Osteocyte (in vitro differentiated cells): ENCODE data around the gene SHISA3. TPM values are rescaled to one million over a fixed set of nuclear protein-coding genes. Genes with fewer than 3 reads are reported as not detected.

Source experiments
- DNase-seq: peaks from one replicate; pipeline ENCODE4 v3.0.0; 2021; ENCODE audit warnings: mixed read lengths; ENCODE audit not compliant: unreplicated experiment; ENCODE audit errors: extremely low spot score
- H3K27ac Mint-ChIP-seq: one replicate; pipeline ENCODE4 v1.8.0; 2021; ENCODE audit warnings: mild to moderate bottlenecking, mixed read lengths; ENCODE audit not compliant: unreplicated experiment
- H3K27me3 Mint-ChIP-seq: one replicate; pipeline ENCODE4 v1.8.0; 2021; ENCODE audit warnings: mixed read lengths; ENCODE audit not compliant: unreplicated experiment
- H3K36me3 Mint-ChIP-seq: one replicate; pipeline ENCODE4 v1.8.0; 2021; ENCODE audit warnings: mixed read lengths; ENCODE audit not compliant: unreplicated experiment
- H3K4me1 Mint-ChIP-seq: one replicate; pipeline ENCODE4 v1.8.0; 2021; ENCODE audit warnings: mixed read lengths; ENCODE audit not compliant: unreplicated experiment
- H3K4me3 Mint-ChIP-seq: one replicate; pipeline ENCODE4 v1.8.0; 2021; ENCODE audit warnings: mild to moderate bottlenecking, moderate library complexity, mixed read lengths; ENCODE audit not compliant: unreplicated experiment
- H3K9me3 Mint-ChIP-seq: one replicate; pipeline ENCODE4 v1.8.0; 2021; ENCODE audit warnings: mixed read lengths; ENCODE audit not compliant: unreplicated experiment
- CTCF ChIP-seq: fragments of 200-600 bp; sonication (generic); IDR thresholded peaks from 2 replicates; pipeline ENCODE4 v1.5.0; 2021; ENCODE audit warnings: antibody characterized with exemption, mild to moderate bottlenecking, moderate library complexity
- total RNA-seq: library from RNA; stranded (reverse); gene quantifications from 2 replicates; pipeline ENCODE4 v1.2.1, GENCODE V29; 2021

The SHISA3 gene
- total RNA-seq, 1 donor from 2014 or later = 3.9 TPM

- H3K27me3 Mint-ChIP-seq = peaks cover 74% of the 10 kb centered on the region
- no peaks in the 10 kb centered on the region for H3K9me3 Mint-ChIP-seq
- no peak overlapping the region for H3K27ac Mint-ChIP-seq
- no peaks in the 10 kb centered on the region for H3K4me1 Mint-ChIP-seq
- no peak for TF ChIP-seq CTCF
- DNase-seq = no peak
- H3K36me3 Mint-ChIP-seq = no peaks in the 10 kb centered on the region
- H3K4me3 Mint-ChIP-seq = no peak overlapping the region
Measured at GRCh38 chr4:42357325-42357724, 40.0 kb upstream of the SHISA3 start.

- no peak overlapping the region for H3K4me3 Mint-ChIP-seq
- no peak for TF ChIP-seq CTCF
- H3K27ac Mint-ChIP-seq = no peak overlapping the region
- peaks cover 6% of the 10 kb centered on the region for H3K9me3 Mint-ChIP-seq
- no peaks in the 10 kb centered on the region for H3K36me3 Mint-ChIP-seq
- H3K4me1 Mint-ChIP-seq = no peaks in the 10 kb centered on the region
- peaks cover 76% of the 10 kb centered on the region for H3K27me3 Mint-ChIP-seq
- DNase-seq = no peak
Measured at GRCh38 chr4:42359711-42360110, 37.6 kb upstream of the SHISA3 start.

DNA sequence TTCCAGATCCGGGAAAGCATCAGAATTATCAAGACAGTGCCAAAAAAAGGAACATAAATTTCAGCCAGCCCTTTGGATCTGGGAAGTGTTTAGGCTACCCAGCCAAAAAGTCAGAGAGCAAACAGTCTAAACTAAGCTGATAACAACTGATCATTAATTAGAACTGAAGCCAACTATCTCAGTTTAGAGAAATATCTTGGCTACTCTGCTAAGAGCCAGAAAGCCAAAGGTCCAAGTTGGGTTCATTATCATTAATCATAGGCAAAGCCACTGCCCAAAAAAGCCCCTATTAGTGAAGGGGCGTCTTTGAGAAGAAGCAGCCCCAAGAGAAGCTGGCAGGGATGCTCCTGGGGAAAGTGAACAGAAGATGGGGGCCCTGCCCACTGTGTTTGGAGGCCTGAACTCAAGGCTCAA, 37.0 kb upstream of the SHISA3 start:
- no peak for TF ChIP-seq CTCF
- Mint-ChIP-seq H3K36me3 (no peaks in the 10 kb centered on the region), H3K4me3 (no peak overlapping the region), H3K27ac (no peak overlapping the region), H3K27me3 (peaks cover 73% of the 10 kb centered on the region), H3K9me3 (peaks cover 6% of the 10 kb centered on the region), H3K4me1 (no peaks in the 10 kb centered on the region)
- no peak for DNase-seq

DNA sequence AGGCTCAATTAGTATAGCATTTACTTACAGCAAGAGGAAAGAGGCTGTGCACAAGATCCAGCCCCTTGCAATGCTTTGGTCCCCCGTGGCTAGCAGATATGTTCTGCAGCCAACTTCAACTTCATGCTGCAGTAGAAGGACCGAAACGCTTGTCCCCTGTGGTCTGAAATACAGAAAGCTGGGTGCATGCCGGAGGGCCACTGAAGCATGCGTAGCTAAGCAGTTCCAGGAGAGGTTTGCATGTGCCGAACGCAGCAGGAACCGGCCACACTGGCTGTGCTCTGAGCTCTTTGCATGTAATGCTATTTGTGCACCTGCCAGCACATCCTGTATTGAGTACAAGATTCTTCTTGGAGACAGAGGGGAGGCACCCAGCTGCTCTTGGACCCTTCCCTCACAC, 35.8 kb upstream of the SHISA3 start:
- Mint-ChIP-seq H3K27me3 (peaks cover 61% of the 10 kb centered on the region), H3K4me1 (no peaks in the 10 kb centered on the region), H3K4me3 (no peak overlapping the region), H3K9me3 (peaks cover 6% of the 10 kb centered on the region), H3K36me3 (no peaks in the 10 kb centered on the region), H3K27ac (no peak overlapping the region)
- DNase-seq = no peak
- no peak for TF ChIP-seq CTCF

DNA sequence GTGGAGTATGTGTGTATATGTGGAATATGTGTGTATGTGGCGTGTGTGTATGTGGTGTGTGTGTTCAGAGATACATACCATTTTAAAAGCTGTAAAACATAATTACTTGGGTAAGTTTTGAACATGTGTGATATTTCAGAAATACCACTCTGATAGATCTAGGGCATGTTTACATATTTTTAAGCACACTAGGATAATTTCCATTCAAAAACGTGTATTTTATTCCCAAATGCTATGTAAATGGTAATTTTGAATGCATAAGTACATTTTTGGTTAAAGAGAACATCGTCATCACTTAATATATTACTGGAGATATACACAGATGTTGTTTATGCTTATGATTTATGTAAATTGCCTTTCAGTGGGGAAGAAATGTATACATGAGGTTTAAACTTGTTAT, 34.7 kb upstream of the SHISA3 start:
- Mint-ChIP-seq H3K27me3 (peaks cover 57% of the 10 kb centered on the region), H3K4me3 (no peak overlapping the region), H3K36me3 (no peaks in the 10 kb centered on the region), H3K27ac (no peak overlapping the region), H3K9me3 (peaks cover 6% of the 10 kb centered on the region), H3K4me1 (no peaks in the 10 kb centered on the region)
- DNase-seq = no peak
- no peak for TF ChIP-seq CTCF
